GM23338 (cell line): ENCODE measurements around the gene ATAD2B.

Source experiments
- CREB1 ChIP-seq: fragments of 250-450 bp; sonication (Bioruptor Pico); IDR thresholded peaks from 2 replicates; pipeline ENCODE4 v1.5.0; 2020; ENCODE audit warnings: low read depth, mild to moderate bottlenecking, moderate library complexity
- CTCF ChIP-seq, 2 experiments: fragments of 200-600 bp in 1 of 2; sonication (generic) in 1 of 2; conservative IDR thresholded peaks; 2 replicates each; pipeline versions ENCODE4 v1.5.1 to v1.6.1; 2016 to 2017; ENCODE audit warnings: antibody characterized with exemption in 2 of 2, low read depth in 2 of 2, mild to moderate bottlenecking in 2 of 2, moderate library complexity in 1 of 2
- ETS1 ChIP-seq: IDR thresholded peaks from 2 replicates; pipeline ENCODE4 v1.6.1; 2016; ENCODE audit warnings: antibody characterized with exemption
- EZH2 ChIP-seq: fragments of 200-600 bp; sonication (generic); IDR thresholded peaks from one replicate; pipeline ENCODE4 v1.8.0; 2017; ENCODE audit warnings: antibody characterized with exemption, mild to moderate bottlenecking, low read depth; ENCODE audit not compliant: unreplicated experiment
- EZH2phosphoT487 ChIP-seq: fragments of 200-600 bp; sonication (generic); IDR thresholded peaks from one replicate; pipeline ENCODE4 v1.8.1; 2018; ENCODE audit warnings: antibody characterized with exemption; ENCODE audit not compliant: unreplicated experiment
- JUNB ChIP-seq: IDR thresholded peaks from one replicate; pipeline ENCODE4 v1.6.1; 2016; ENCODE audit warnings: antibody characterized with exemption; ENCODE audit not compliant: unreplicated experiment
- NANOG ChIP-seq: IDR thresholded peaks from 2 replicates; pipeline ENCODE4 v1.6.1; 2016; ENCODE audit warnings: antibody characterized with exemption, borderline replicate concordance
- POLR2AphosphoS5 ChIP-seq: IDR thresholded peaks from 2 replicates; pipeline ENCODE4 v1.6.1; 2016; ENCODE audit warnings: antibody characterized with exemption, low read depth
- REST ChIP-seq: IDR thresholded peaks from one replicate; pipeline ENCODE4 v1.6.1; 2018; ENCODE audit warnings: antibody characterized with exemption; ENCODE audit not compliant: unreplicated experiment
- STAT1 ChIP-seq: IDR thresholded peaks from one replicate; pipeline ENCODE4 v1.6.1; 2016; ENCODE audit warnings: antibody characterized with exemption; ENCODE audit not compliant: unreplicated experiment
- ZNF114 ChIP-seq: fragments of 250-450 bp; sonication (Bioruptor Pico); IDR thresholded peaks from 2 replicates; pipeline ENCODE4 v1.5.0; 2020; ENCODE audit warnings: mild to moderate bottlenecking, moderate library complexity
- ZNF331 ChIP-seq: fragments of 250-450 bp; sonication (Bioruptor Pico); IDR thresholded peaks from 2 replicates; pipeline ENCODE4 v1.5.0; 2020; ENCODE audit warnings: low read depth, mild to moderate bottlenecking, moderate library complexity
- ZNF462 ChIP-seq: fragments of 250-450 bp; sonication (Bioruptor Pico); IDR thresholded peaks from 2 replicates; pipeline ENCODE4 v1.5.0; 2020; ENCODE audit warnings: mild to moderate bottlenecking, moderate library complexity

GRCh38 chr2:23708771-23709170, 218.2 kb downstream of the ATAD2B start:
- TF ChIP-seq CTCF (conservative IDR thresholded peaks at IDR 0.05; ENCODE audit: low read depth in 2 of 2) (no peak), POLR2AphosphoS5 (no peak), EZH2 (no peak), REST (no peak), ETS1 (no peak), ZNF331 (CRISPR knock-in tag) (no peak), CREB1 (no peak), EZH2phosphoT487 (no peak), JUNB (no peak), ZNF462 (CRISPR knock-in tag) (no peak), ZNF114 (CRISPR knock-in tag) (no peak), NANOG (no peak), STAT1 (no peak)
